GM21360 (cell line): ENCODE measurements around the gene GUCY1A2.
A peak's percentile ranks its signal among the peaks of the same experiment; 100 is the strongest.
"Not testable (repeated sequence)": the region's sequence is repeated elsewhere in the genome, so short reads cannot be mapped to it uniquely, and the experiment has no call there.

Source experiments
- ATAC-seq: cut with Tn5 transposase; IDR thresholded peaks from one replicate; pipeline ENCODE4 v1.9.1; 2021; ENCODE audit warnings: mild to moderate bottlenecking, moderate library complexity; ENCODE audit not compliant: unreplicated experiment

GUCY1A2 gene

GRCh38 chr11:106957030-106957482 lies 61.2 kb downstream of the GUCY1A2 start:
- no peak for ATAC-seq

- ATAC-seq: no peak
Observed at GRCh38 chr11:106950067-106950491, 68.2 kb downstream of the GUCY1A2 start.

DNA sequence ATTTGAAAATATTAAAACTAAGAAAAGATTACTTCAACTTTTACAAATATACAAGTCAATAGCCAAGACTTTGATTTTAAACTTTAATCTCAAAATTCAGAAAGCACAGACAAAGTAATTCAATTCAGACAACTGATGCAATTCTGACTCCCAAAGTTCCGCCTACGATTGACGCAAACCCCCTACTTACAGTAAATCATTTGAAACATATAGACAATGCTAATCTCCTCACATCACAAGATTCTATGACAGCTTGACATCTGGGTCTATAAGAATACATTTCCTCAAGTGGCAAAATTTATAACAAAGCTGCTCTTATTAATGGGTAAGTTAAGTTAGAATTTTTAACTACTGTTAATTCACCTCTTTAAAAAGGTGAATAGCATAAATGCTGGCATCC lies 75.2 kb downstream of the GUCY1A2 start:
- no peak for ATAC-seq

GRCh38 chr11:106939157-106939556 lies 79.1 kb downstream of the GUCY1A2 start:
- ATAC-seq: no peak

GRCh38 chr11:106937111-106937510 lies 81.2 kb downstream of the GUCY1A2 start:
- ATAC-seq: no peak

- no peak for ATAC-seq
Observed at GRCh38 chr11:106925245-106925644, 93.0 kb downstream of the GUCY1A2 start.

DNA sequence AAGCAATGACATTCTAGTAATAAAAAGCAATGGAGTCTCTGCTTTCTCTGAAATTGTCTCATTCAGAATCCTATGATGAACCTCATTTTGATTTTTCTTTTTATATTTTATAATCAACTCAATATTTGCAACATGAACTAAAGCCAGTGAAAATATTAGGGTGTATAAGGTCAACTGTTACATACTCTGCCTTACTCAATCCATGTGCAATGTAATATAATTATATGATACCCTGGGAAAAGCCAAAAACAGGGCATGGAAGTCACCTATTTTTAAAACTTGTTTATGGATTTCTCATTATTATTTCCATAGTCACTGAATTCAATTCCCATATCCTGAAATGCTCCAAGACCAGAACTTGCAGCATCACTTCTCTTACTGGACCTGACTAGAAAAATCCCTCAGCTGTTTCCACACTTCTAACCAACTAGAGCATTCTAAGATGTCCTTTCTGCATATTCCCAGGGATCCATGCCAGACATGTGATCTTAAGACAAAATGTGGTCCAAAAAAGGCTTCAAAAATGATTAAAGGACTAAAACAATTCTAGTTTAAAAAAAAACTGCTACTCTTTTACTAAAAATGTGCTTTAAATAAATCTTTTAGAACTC lies 97.3 kb downstream of the GUCY1A2 start:
- ATAC-seq: no peak

GRCh38 chr11:106917973-106918372 lies 100.3 kb downstream of the GUCY1A2 start:
- peak; percentile 77 for ATAC-seq

- no peak for ATAC-seq
Observed at GRCh38 chr11:106914409-106914808, 103.9 kb downstream of the GUCY1A2 start.

DNA sequence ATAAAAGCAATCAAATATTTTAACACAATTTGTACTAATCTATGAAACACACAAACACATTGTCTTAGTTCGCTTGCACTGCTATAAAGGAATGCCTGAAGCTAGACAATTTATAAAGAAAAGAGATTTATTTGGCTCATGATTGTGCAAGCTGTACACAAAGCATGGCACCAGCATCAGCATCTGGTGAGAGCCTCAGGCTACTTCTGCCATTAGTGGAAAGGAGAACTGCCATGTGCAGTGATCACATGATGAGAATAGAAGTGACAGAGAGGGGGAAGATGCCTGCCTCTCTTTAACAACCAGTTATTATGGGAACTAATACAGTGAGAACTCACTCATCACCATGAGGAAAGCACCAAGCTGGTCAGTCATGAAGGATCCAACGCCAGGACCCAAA lies 105.1 kb downstream of the GUCY1A2 start:
- ATAC-seq: no peak

DNA sequence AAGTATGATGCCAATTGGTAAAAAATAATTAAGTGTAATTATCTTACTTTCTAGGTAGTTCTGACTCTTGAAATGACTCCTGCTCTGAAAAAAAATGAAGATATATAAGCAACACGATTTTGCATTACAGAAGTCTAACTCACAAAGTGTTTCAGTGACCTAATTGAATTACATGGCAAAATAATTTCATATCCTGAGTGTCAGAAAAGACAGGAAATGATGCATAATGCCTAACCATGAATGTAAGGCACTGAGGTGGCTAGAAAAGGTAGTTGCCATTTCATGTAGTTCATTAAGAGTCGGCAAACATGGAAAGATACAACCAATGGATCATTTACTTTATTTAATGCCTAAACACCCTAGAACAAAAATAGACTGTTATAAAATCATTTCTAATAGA lies 113.5 kb downstream of the GUCY1A2 start:
- no peak for ATAC-seq

GRCh38 chr11:106889718-106890117 lies 128.6 kb downstream of the GUCY1A2 start:
- no peak for ATAC-seq

- no peak for ATAC-seq
Observed at GRCh38 chr11:106888386-106888785, 129.9 kb downstream of the GUCY1A2 start.

DNA sequence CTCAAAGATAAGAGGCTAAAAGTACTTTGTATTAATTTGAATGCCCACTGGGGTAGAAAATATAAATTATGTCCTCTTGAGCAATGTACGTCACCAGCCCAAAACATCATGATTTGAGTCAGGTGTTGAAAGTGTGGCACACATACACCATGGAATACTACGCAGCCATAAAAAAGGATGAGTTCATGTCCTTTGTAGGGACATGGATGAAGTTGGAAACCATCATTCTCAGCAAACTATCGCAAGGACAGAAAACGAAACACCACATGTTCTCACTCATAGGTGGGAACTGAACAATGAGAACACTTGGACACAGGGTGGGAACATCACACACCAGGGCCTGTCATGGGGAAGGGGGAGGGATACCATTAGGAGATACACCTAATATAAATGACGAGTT lies 134.6 kb downstream of the GUCY1A2 start:
- ATAC-seq: not testable (repeated sequence)

DNA sequence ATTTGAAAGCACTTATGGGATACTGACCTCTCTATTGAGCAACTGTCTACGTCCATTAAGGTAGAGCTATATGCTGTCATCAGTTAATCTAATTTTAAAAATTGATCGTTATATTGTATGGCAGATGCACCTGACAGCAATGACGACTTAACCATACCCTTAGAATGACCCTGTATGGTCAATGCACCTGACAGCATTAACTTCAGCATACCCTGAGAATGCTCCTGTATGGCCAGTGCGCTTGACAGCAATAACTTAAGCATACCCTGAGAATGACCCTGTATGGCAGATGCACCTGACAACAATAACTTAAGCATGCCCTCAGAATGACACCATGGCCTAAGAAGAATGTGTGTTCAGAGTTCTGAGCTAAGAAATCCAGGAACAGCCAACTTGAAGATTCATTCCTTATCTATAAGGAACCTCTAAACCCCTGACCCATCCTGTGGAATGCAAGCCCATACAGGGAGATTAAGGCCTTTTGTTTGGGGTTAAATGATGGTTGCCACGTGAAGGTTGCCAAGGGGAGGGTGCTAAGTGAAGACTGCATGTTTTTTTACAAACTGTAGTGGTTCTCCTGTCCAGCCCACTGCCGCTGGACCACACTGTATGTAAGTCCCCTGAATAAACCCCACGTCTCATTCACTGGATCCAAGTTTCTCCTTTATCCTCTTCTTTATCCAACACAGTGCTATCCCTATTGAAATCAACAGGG lies 138.3 kb downstream of the GUCY1A2 start:
- ATAC-seq: no peak

DNA sequence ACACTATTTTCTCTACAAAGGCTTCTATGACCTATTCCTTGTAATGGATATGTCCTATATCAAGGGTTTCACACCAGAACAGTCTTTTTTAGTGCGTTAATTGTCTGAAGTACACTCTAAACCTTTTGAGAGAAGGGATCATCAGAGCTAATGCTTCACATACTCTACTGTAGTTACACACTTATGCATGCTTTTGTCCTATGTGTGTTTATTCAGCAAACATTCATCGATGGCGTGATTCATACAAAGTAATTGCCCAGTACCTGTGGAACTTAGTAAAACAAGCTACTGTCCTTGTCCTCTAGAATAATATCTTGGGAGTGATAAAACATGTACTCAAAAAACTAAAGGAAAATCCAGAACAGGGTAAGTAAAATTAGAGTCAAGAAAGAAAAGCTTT lies 139.2 kb downstream of the GUCY1A2 start:
- ATAC-seq: no peak

DNA sequence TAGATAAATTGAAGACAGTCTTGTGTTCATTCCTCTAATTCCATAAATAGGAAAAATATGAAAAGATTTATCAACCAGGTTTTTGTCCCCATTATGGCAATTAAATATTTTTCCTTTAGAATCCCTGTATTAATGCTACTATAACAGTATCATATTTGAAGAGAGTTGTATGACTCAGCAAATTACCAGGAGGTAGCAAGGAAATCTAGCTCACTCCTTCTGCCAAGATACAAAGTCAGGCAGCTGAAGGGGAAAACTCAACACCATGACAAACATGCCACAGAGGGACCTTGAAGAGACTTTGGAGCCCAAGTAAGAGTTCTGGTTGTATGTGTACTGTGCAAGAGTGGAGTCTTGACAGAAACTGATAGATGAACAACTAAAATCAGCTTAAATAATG lies 143.3 kb downstream of the GUCY1A2 start:
- no peak for ATAC-seq

DNA sequence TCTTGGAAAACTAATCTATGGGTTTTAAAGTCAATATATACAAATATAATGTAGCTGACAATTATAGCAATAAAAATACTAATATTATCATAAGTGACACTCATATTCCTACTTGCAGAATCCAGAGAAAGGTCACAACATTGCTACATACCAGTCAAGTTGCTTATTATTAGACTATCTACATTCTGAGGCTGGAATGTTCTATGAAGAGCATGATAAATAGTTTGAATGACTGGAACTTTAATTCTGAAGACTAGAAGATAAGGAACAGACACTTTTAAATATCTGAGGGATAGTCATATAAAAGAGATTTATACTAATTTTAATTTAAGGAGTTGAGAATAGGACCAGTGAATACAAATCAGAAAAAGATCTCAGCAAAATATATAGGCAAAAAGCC lies 146.0 kb downstream of the GUCY1A2 start:
- no peak for ATAC-seq

GRCh38 chr11:106858200-106858599 lies 160.1 kb downstream of the GUCY1A2 start:
- no peak for ATAC-seq

DNA sequence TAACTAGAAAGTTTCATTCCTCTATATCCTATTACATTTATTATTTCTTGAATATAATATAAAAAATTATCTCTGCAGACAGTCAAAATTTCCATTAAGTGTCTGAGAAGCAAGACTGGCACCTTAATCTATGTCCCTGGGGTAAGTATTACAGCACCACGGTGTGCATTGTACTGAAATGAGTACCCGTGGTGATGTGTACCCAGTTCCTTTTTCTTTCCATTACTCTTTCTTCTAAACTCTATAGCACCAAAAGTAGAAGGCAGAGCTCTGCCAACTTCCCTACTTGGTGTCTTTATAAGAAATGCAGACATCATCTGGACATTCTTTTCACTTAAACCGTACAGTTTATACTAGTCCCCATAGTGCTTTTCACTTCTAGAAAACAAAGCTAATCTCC lies 161.7 kb downstream of the GUCY1A2 start:
- no peak for ATAC-seq

DNA sequence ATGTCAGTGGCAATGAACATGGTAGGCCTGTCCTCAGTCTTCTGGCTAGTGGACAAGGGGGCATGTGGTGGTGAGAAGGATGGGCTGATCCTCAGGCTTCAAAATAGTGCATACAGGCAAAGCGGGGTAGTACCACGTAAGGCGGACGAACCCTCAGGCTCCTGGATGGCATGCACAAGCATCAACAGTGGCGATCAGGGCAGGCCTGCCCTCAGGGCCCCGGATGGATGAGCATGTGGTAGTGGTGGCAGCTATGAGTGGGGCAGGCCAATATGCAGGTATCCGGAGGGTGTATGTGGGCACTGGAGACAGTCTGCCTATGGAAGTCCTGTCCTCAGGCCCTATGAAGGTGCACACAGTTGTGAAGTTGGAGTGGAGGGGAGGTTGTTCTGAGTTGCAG lies 163.8 kb downstream of the GUCY1A2 start:
- no peak for ATAC-seq

- no peak for ATAC-seq
Observed at GRCh38 chr11:106853850-106854401, 164.3 kb downstream of the GUCY1A2 start.
